GM21423 (cell line): ENCODE measurements around the gene TPCN1.

Experiments
- ATAC-seq: cut with Tn5 transposase; IDR thresholded peaks from one replicate; pipeline ENCODE4 v1.9.1; 2021; ENCODE audit warnings: mild to moderate bottlenecking, moderate library complexity; ENCODE audit not compliant: unreplicated experiment

TPCN1 gene

GRCh38 chr12:113301811-113302210 is 80.5 kb downstream of the TPCN1 start:
- no peak for ATAC-seq

GRCh38 chr12:113302466-113302865 is 81.2 kb downstream of the TPCN1 start:
- ATAC-seq = no peak

- ATAC-seq = no peak
Observed at GRCh38 chr12:113302886-113303640, 81.8 kb downstream of the TPCN1 start.

DNA sequence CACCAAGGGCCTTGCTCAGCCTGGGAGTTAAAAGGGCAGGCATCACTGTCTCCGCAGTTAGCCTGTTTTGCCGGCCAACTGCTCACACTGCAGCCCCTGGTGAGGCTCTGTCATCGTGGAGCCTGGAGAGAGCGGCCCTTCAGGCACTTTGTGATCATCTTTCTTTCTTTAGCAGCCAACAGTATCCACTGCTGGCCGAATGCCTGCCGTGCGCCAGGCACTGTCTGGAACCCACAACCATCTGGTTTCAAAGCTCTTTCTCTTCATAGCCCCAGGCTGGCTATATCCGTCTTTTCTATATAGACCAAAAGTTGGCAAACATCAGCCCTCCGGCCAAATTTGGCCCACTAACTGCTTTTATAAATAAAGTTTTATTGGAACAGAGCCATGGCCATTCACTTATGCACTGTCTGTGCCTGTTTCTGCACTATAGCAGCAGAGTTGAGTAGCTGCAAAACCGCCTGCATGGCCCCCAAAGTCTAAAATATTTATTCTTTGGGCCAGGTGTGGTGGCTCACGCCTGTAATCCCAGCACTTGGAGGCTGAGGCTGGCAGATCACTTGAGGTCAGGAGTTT is 84.1 kb downstream of the TPCN1 start:
- no peak for ATAC-seq

GRCh38 chr12:113306382-113306781 is 85.1 kb downstream of the TPCN1 start:
- no peak for ATAC-seq

DNA sequence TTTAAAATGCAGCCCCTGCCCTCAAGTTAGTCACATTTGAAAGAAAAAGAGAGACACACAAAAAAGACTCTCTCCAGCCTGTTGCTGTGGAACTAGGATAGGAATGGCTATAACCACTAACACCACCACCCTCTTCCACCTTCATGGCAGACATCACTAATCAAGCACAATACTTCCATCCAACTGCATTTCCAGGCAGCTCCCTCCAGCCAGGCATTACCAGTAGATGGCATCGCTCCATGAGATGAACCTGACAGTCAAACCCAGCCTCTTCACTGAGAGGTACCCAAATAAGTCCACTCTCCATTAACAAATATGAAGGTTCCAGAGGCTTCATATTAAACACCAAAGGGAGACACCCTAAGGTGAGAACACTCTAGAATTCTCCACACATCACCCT is 89.2 kb downstream of the TPCN1 start:
- no peak for ATAC-seq

- no peak for ATAC-seq
Observed at GRCh38 chr12:113314121-113314529, 92.9 kb downstream of the TPCN1 start.

DNA sequence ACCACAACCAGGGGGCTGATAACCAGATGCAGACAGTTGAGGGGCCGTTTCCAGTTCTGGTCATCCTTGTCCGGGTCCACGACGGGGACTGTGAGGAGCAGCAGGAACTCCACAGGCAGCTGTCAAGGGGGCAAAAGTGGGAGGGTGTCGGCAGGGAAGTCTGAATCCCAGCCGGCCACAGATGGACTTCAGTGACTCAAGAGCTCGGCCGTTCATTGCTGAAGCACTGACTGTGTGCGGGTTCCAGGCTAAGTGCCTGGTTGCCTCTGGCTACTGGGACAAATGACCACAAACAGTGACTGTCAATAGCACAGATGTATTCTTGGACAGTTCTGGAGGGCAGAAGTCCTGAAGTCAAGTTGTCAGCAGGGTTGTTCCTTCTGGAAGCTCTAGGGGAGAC is 94.1 kb downstream of the TPCN1 start:
- ATAC-seq = no peak

GRCh38 chr12:113316155-113316554 is 94.9 kb downstream of the TPCN1 start:
- ATAC-seq = no peak

DNA sequence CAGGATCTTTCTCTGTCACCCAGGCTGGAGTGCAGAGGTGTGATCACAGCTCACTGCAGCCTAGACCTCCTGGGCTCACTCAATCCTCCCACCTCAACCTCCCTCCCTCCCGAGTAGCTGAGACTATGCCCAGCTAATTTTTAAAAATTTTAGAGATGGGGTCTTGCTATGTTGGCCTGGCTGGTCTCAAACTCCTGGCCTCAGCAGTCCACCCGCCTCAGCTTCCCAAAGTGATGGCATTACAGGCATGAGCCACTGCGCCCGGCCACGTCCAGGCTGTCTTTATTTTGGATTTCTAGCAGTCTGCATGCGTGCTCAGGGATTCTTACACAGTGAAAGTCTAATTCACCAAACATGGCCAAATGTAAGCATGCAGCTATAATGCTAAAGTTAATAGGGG is 95.9 kb downstream of the TPCN1 start:
- ATAC-seq = no peak

DNA sequence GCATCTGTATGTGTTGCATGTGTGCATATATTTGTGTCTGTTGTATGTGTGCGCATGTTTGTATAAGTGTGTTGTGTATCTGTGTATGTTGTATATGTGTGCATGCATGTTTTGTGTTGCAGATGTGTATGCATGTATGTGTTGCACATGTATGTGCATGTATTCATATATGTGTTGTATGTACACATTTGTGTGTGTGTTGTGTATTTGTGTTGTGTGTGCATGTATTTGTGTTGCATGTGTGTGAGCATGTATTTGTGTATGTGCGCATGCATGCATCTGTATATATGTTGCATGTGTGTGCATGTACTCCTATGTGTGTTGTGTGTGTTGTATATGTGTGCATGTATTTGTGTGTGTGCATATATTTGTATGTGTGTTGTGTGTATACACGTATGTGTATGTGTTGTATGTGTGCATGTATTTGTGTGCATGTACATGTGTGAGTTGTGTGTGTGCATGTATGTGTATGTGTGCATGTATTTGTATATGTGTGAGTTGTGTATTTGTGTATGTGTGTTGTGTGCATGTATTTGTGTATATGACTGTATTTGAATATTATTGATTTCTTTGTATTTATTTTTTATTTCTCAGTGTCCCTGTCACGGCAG is 96.9 kb downstream of the TPCN1 start:
- no peak for ATAC-seq

- ATAC-seq = no peak
Observed at GRCh38 chr12:113318900-113319628, 97.8 kb downstream of the TPCN1 start.

- no peak for ATAC-seq
Observed at GRCh38 chr12:113320401-113320800, 99.1 kb downstream of the TPCN1 start.

DNA sequence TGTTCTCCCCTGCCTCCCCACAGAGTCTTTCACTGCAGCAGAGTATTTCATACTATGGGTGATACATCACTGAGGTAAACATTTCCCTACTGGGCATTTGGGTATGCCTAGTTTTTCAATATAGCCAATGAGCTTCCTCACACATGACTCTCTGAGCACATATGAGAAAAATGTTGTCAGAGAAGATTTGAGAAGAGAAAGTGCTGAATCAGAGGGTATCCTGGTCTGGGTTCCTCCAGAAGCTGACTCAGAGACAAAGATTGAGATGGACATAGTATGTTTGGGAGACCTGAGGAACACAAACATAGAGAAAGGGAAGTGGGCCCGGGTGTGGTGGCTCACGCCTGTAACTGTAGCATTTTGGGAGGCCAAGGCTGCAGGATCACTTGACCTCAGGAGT is 101.1 kb downstream of the TPCN1 start:
- no peak for ATAC-seq

DNA sequence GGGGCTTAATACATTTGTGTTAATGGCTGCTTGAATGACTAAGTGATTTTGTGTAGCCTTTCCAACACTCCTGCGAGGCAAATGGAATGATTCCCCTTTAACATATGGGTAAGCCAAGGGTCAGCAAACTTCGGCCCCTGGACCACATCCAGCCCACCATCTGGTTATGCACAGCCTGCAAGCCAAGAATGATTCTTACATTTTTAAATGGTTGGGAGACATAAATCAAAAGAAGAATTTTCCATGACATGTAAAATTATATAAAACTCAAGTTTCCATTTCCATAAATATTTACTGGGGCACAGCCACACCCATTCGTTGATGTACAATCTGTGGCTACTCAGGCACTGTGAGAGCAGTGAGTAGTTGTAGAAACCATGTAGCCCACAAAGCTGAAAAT is 104.7 kb downstream of the TPCN1 start:
- no peak for ATAC-seq

- no peak for ATAC-seq
Observed at GRCh38 chr12:113326775-113327395, 105.6 kb downstream of the TPCN1 start.

DNA sequence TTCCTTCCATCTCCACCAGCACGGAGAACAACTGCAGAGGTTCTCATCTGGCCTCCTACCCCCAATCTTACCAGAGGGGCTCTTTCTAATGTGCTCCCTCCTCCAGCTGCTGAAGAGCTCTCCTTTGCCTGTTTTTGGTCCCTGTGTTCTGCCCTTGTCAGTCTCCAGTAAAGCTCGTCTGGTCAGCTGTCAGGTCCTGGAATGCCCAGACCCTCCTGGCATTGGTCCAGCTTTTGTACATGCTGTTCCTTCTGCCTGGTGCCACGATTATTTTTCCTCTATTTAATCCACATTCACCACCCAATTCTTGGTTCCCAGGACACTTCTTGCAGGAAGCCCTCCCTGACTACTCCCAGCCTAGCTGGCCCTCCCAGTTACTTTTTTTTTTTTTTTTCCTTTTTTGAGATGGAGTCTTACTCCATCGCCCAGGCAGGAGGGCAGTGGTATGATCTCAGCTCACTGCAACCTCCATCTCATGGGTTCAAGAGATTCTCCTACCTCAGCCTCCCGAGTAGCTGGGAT is 107.2 kb downstream of the TPCN1 start:
- no peak for ATAC-seq

DNA sequence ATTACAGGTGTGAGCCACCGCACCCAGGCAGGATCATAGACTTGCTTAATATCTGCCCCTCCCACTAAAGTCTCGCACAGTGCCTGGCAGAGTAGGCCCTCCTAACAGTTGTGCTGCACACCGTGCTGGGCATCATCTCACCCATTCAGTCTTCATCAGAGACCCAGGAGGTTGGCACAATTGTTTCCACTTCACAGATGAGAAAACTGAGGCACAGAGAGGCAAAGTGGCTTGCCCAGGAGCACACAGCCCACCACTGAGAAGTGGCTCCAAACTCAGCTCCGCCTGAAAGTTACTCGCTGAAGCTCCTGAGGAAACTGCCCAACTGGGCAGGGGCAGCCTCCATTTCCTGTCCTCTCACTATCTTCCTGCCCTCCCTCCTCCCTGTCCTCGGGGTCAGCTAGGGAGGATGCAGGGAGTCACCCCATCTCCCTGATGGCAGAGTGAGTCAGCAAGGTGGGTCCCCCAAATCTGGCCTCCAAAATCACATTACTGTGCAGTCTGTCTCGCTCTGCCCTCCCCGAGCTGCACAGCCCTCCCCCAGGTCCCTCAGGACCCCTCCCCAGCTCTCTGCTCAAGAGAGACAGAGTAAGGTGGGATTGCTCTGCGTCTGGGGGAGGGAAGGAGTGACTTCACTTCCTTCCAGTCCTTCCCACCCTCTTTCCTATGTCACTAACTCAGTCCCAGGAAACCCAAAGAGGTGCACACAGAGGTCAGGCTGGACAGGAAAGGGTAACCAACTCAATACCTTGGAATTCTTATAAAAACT is 107.9 kb downstream of the TPCN1 start:
- ATAC-seq = no peak

DNA sequence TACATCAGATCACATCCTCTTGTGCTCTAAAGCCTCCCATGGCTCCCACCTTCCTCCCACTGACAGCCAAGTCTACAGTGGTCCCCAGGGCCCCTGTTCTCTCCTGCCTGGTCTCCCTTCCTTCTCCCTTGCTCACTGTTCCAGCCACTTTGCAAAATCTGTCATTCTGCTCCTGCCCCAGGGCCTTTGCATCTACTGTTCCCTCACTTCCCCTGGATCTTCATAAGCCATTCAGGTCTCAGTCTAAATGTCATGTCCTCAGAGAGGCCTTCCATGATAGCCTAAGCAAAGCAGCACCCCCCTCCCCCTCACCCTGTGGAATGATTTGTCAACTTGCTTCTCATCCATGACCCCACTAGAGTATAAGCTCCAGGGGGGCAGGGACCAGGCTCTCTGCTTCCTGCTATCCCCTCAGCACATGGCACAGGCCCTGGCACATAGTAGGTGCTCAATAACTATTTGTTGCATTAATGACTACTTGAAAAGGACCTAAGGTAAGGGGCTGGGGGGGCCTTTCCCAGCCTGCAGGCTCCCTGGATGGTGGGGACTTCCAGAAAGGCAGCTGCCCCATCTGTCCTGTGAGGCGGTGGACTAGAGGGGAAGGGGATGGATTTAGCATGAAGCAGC is 108.6 kb downstream of the TPCN1 start:
- no peak for ATAC-seq

DNA sequence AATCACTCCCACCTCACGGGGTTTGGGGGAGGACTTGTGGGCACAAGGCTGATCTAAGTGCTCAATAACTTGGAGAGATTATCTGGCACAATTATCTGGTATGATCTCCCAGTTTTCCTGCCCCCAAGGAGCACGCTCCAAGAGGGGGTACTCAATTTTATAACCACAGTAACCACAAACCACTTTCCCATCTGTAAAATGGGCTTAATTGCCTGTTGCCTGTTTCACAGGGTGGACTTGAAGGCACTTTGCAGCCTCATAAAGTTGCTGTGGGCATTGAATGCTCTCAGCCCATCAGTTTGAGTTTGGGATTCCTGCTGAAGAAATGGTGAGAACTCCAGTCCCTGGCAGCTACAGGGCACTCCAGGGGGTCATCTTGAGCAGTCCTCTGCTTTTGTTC is 109.2 kb downstream of the TPCN1 start:
- no peak for ATAC-seq
